NOMO-1 treated with dmso at 0.1 percent for 144 hours (cell line): ENCODE measurements around the gene SORL1-AS1.
"Not testable (repeated sequence)": the region's sequence is repeated elsewhere in the genome, so short reads cannot be mapped to it uniquely, and the experiment has no call there.

ENCODE experiments used
- DNase-seq: peaks from one replicate; lab custom pipeline; 2025; ENCODE audit not compliant: unreplicated experiment; lab: John Stamatoyannopoulos, UW

The SORL1-AS1 gene

DNA sequence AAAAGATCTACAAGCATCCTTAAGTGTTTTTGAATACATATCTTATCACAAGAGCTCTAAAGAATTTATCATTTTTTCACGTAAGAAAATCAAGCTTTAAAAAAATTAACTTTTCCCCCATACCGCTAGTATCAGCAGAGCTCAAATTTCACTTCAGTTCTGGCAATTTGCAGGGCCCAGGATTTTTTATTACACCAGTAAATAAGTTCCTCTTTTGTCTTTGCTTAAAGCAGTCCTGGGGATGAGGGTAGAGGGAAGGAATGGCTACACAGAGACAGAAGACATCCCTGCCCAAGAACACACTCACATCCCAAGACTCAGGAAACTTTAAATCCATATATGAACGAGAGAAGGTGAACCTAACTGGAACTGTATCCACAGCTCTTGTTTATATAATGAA lies 23.2 kb downstream of the SORL1-AS1 start:
- peak; percentile 68 for DNase-seq

DNA sequence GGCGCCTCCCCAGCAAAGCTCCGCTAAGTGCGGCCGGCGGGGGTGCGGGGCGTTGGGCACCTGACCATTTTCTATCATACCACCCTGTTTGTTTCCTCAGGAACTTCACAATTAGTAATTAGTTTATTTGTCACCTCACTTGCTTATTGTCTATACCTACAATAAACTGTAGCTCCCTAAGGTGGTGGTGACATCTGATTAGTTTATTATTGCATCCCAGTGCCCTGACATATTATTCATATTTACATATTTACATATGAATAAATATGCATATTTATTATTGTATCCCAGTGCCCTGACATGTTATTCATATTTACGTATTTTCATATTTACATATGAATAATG lies 25.4 kb downstream of the SORL1-AS1 start:
- no peak for DNase-seq

DNA sequence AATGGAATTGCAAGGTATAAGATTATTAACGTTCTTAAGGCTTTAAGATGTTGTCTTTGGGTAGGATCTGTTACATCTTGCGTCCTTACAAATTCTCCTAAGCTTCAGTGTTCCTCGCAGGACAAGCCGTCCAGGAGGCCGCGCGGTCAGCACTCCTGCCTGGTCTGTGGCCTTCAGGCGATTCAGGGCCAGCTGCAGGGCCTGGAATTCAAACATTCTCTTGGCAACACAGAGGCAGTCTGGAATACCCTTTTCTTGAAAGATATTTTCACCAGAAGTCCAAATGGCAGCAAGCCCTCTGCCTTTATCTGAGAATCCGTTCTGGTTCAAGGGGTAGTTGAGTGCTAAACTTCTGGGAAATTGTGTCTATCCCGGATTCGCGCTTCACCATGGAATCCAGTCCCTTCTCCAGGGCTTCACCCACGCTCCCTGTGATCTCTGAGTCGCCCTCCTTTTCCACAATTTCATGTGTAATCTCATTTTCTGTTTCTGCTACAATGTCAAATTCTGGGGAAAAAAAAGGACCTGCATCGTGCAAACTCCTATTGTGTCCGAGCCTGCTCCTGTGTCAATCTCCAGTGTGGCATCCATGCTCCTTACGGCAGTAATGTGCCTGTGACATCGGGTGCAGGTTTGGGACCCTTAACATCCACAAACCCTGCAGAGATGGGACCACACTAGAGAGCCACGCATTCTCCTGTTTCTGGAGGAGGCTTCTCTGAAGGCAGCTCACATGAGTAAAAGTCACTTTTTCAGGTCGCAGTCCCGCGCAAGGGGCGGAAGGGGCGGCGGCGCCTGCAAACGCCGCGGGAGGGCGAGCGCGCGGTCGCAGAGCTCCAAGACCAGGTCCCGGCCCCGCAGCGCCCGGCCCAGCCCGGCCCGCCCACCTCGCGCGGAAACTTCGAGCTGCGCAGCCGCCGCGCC lies 26.0 kb downstream of the SORL1-AS1 start:
- no peak for DNase-seq

DNA sequence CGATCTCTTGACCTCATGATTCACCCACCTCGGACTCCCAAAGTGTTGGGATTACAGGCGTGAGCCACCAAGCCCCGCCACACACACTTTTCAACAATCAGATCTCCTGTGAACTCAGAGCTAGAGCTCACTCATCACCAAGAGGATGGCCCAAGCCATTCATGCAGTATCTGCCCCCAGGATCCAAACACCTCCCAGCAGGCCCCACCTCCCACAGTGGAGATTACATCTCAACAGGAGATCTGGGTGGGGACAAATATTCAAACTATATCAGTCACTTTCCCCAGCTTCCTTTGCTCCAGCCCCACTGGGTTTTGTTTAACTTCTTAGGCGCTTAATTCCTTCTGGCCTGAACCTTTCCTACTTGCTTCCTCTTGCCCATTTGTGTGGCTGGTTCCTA lies 26.9 kb downstream of the SORL1-AS1 start:
- no peak for DNase-seq

DNA sequence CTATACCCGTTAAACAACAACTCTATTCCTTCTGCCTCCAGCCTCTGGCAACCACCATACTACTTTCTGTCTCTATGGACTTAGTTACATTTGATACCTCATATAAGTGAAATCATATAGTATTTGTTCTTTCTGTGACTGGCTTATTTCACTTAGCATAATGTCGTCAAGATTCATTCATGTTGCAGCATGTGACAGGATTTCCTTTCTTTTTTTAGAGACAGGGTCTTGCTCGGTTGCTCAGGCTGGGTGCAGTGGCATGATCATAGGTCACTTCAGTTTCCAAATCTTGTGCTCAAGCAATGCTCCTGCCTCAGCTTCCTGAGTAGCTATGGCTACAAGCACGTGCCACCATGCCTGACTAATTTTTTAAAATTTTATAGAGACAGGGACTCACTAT lies 30.1 kb downstream of the SORL1-AS1 start:
- no peak for DNase-seq

DNA sequence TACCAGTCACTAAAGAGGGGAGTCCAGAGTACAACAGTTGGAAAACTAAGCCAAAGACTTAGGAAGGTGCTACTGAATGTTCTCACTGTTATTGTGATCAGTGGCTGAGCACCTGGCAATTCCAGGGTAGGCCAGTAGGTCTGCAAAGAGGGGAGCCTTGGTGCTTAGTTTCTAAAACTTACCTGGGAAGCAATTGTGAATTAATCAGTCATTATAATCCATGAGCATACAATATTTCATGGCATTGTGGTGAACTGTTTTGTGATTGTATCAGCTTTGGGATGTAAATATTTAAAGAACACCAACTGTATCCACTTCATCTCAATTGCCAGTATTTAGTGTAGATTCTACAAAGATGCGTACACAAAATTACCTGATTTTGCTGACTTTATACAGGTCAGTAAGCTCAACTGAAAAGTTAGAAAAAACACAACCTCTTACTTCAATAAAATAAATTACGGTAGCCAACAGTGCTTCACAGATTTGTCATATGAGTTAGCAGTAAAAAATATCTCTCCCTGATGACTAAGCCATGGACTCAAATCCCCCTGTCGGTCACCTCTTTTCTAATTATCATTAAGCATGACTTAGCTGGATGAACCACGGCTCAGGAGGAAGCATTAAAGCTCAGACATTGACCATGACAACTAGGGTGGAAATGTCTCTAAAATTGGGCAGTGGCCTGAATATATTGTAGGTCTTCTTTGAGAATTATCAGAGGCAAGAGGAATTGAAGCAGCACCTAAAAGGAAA lies 31.4 kb downstream of the SORL1-AS1 start:
- no peak for DNase-seq

DNA sequence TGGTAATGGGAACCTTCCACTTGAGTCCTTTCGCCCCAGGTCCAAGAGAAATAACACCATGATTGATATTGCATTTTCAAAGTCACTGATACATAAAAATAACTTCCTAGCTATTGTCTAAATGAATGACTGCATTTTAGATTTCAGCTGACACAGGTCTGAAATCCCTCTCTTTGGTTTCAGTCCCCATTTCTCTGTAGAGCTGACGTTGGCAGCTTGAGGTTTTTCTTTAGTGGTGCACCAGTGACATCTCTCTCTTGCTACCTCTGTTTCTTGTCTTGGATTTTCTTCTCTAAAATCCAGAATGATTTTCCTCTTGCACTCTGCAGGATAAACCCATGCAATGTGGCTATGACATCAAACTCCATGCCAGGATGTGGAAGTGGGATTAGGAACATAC lies 32.4 kb downstream of the SORL1-AS1 start:
- DNase-seq, result no peak

DNA sequence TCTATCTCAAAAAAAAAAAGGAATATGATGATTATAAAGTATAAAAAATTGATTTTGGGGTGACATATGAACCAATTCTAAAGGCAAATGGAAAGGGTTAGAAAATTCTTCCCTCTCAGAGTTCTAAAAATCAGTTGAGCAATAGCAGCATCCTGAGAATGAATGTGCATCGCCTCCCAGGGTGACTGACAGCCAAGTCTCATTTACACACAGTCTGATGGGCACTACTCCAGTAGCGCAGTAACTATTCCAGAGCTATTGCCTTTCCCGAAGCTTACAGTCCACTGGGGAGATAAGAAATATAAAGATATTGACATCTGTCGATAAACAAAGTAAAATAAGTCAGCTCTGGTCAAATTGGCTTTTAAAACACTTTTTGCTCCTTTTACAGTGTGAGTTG lies 32.9 kb downstream of the SORL1-AS1 start:
- DNase-seq, result no peak

DNA sequence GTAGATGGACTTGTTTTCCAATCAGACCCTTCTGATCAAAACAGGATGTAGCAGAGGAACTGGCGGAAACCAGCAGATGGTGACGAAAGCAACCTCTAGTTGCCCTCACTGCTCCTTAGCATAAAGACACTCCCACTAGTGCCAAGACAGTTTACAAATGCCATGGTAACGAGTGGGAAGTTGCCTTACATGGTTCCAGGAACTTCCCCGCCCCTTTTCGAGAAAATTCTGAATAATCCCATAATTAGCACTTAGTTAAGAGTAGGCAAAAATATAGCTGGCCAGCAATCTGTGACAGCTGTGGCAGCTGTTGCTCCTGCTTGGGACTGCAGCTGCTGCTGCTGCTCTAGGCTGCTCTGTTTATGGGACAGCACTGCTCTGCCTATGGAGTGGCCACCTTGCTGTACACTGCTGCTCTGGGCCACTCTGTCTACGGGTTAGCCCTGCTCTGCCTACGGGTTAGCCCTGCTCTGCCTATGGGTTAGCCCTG lies 34.1 kb downstream of the SORL1-AS1 start:
- peak; percentile 61 for DNase-seq

DNA sequence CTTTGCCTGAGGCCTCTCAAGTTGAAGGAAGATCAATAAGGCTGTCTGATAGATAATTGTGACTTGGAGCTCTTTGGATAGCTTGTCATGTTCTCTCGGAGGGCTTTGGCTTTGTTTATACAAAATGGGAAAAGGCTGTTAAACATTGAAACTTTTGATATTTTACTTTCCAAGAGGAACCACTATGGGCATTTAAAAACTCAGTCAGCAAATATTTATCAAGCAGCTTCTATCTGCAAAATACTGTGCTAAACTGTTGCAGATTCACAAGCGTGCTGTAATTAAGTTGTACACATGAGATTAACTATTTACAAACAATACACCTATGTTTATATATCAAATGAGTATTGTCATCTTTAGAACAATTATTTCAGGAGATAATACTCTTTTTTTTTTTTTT lies 35.2 kb downstream of the SORL1-AS1 start:
- no peak for DNase-seq

DNA sequence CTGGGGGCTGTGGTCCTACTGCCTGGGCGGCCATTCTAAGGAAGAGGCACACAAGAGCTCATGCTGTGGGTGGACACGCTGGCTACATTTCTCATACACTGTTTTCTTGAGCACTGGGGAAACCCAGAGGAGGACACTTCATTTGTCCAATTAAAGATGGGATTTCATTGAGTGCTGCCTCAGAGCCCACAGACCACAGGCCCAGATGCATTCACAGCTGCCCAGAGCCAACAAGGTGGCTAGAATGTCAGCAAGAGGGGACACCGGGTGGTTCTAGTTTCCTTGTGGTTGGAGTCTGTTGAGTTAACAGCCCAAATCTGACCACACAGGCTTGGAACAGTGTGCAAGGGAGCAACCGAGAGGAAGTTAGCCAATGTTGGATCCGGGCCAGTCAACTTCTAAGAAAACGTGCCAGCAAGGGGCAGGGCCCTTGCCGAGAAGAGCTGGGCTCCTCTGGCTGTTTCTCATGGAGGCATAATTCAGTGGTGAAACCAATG lies 35.7 kb downstream of the SORL1-AS1 start:
- DNase-seq, result peak; percentile 98

DNA sequence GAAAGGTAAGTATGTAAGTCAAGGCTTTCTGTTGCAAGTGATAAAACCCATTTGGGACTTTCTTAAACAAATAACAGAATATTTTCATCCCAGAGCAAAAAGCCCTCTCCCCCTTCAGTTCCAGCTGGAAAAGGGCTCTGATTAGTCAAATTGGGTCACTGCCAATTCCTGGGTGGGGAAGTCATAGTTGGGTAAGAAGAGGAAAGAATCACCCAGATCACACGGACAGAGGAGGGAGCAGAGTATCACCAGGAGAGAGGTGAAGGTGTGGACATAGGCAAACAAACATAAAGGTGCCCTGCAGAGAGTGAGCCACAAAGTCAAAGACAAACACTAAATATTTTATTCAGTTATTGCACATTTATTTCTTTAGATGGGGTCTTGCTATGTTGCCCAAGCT lies 36.9 kb downstream of the SORL1-AS1 start:
- no peak for DNase-seq

DNA sequence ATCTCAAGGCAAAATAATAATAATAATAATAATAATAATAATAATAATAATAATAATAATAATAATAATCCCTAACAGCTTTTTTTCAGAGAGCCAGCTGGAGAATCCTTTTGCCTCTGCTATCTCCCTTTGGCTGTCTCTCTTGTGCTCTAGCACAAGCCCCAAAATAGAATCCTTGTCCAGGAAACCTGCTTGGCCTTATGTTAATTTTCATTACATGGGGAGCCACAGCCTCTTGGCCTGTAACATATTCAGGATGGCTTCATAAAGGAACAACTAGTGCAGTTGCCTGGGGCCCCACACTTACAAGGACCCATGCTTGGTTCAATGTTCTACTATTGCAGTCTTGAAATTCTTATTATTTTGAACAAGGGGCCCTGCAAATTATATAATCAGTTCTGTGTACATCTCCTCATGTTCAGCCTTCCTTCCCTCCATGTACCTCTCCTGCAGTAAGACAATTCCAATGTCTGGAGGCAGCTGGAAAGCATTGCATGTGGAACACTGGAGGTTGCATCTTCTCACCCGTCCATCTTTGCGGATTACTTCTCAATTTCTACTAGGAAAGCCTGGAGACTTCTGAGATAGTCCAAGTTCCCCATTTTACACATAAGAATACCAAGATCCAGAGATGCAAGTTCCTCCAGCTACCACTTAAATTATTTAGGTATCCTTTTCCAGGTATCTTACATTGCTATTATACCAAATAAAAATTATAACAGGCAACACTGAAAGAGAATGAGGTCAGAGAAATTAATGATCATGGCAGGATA lies 38.4 kb downstream of the SORL1-AS1 start:
- DNase-seq, result no peak

DNA sequence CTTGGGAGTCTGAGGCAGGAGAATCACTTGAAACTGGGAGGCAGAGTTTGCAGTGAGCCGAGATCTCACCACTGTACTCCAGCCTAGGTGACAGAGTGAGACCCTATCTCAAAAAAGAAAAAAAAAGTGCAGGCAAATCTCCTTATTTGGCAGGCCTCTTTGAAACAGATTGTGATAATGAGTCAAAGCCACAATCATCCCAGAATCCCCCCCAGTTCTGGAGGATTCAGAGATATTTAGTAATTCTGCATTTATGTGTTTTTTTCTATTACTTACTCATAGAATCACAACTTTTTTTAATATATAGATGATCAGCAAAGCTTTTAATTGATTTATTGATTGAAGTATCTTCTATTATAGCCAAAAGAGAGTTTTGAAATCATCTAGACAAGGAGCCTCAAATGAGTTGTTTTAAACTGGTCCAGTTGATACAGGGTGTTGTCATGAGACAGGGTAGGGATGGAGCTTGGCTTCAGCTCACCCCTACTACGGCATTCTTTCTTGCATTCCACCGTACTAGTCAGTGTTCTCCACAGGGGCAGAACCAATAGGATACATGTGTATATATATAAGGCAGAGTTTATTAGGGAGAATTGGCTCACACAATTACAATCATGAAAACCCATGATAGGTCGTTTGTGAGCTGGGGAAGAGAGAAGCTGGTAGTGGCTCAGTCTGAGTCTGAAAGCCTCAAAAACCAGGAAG lies 39.9 kb downstream of the SORL1-AS1 start:
- DNase-seq, result no peak

DNA sequence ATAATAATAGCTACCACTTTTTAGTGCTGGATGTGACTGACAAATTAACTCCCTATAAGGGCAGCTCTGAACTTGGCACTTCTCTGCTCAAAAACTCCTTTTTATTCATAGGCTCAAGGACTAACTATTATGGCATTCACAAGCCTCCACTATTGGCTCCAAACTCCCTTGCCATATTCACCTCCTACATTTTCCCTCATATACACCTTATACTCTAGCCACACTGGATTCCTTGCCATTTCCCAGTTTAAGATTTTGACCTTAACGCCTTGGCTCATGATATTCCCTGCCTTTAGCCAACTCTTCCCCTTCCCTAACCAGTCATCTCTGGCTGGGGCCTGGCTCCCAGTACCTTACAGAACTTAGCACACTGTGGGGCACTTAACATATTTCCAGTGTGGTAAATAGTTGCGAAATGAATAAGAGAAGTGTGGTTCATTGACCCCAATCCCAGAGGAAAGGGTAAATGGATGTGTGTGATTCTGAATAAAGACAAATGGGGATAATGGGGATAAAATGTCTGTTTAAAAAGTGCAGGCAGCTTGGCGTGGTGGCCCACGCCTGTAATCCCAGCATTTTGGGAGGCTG lies 40.7 kb downstream of the SORL1-AS1 start:
- no peak for DNase-seq

DNA sequence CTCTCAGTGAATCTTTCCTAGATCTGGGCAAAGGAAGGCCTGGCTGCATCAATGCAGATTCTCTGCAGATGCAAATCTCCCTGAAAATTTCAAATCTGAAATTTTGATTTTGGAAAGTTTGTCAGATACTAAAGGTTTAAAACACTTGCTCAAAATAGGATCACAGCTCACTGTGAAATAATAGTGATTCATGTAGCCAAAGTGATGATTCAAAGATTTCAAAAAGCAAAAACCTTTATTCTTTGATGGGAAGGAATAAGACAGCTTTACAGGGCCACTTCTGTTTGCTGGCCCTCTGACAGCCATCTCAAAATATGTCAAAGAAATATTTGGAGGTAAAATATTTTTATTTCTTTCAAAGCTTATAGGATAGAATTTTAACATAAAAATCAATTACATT lies 41.4 kb downstream of the SORL1-AS1 start:
- not testable (repeated sequence) for DNase-seq

DNA sequence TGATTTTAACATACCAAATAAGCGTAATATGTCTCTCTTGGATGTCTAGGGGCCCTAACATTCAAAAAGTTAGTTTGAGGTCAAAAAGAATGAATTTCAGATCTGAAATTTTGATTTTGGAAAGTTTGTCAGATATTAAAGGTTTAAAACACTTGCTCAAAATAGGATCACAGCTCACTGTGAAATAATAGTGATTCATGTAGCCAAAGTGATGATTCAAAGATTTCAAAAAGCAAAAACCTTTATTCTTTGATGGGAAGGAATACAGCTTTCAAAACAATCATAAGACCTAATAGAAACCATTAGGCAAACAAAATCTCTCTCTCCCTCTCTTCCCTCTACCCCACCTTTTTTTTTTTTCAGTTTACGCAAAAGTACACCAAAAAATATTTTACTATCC lies 42.7 kb downstream of the SORL1-AS1 start:
- not testable (repeated sequence) for DNase-seq

DNA sequence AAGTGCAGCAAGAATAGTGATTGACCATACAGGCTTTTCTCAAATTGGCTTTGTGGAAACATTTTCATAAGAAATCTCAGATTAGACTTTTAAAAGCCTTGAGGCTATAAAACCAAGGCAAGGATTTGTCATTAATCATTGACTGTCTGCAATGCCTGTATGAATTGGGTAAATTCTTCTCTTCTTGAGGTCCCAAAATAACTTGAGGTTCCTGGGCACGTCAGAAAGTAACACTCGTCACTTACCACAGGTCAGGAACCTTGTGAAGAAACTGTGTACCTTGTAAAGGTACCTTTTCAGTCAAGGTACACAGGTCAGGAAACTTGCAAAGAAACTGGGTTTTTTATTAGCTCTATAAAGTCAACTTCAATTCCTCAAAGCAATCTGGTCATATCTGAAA lies 43.9 kb downstream of the SORL1-AS1 start:
- DNase-seq, result no peak

DNA sequence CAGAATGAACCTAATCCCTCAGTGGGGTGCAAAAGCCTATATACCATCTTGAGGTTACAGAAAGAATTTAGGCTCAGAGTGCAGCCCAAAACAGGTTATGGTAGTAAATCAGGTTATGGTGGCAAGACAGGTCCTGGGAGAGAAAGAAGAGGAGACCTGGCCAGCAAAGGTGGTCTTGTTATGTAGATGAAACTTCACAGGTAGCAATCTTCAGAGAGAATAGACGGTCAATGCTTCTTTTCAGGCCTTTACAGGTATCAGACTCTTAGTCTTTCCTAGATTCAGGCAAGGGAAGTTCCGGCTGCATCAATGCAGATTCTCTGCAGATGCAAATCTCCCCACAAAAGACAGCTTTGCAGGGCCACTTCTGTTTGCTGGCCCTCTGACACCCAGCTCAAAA lies 46.5 kb downstream of the SORL1-AS1 start:
- no peak for DNase-seq

DNA sequence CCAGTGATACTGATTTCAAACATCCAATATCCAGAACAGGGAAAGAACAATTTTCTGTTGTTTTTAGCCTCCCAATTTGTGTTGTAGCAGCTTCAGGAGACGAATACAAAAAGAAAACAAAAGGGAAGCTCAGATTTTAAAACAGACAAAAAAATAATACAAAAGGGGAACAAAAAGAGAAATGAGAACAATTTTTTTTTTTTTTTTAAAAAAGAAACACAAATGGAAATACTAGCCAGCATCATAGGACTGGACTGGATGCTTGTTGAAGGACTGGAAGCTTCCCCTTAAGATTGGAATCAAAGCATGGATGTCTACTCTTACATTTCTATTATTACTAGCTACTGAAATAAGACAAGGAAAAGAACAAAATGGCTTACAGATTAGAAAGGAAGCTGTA lies 47.1 kb downstream of the SORL1-AS1 start:
- DNase-seq, result no peak
